PC-3 (cell line): ENCODE measurements around the gene APOO. TPM values are rescaled to one million over a fixed set of nuclear protein-coding genes. Genes with fewer than 3 reads are reported as not detected.

ENCODE experiments used
- ATAC-seq: fragments of 200-7000 bp; cut with Tn5 transposase; 2 replicates; pipeline ENCODE4 v1.9.1; 2020; ENCODE audit warnings: mild to moderate bottlenecking, moderate library complexity
- BruUV-seq: library from RNA; stranded (reverse); fragments of 400-500 nt; replicated peaks from 2 replicates; lab custom pipeline; 2021; lab: Mats Ljungman, UMichigan
- CTCF ChIA-PET: fragments of 300-600 bp; sonication (Branson Sonifier 250); formaldehyde crosslinking; loops from one replicate; lab custom pipeline; 2022; ENCODE audit warnings: antibody characterized with exemption; lab: Charles Lee
- POLR2A ChIA-PET: fragments of 300-600 bp; sonication (Branson Sonifier 250); formaldehyde crosslinking; loops from one replicate; lab custom pipeline; 2022; ENCODE audit warnings: antibody characterized with exemption; ENCODE audit not compliant: unreplicated experiment; lab: Charles Lee
- DNase-seq: peaks from one replicate; pipeline ENCODE4 v3.0.0-alpha.2; 2015
- H2AFZ ChIP-seq: fragments of 300-600 bp; sonication (generic); 2 replicates; pipeline ENCODE4 v1.6.0; 2016; ENCODE audit warnings: antibody characterized with exemption, low read length
- H3F3A ChIP-seq: fragments of 300-600 bp; sonication (generic); one replicate; pipeline ENCODE4 v1.6.0; 2017; ENCODE audit warnings: antibody characterized with exemption, low read length, control low read depth, mild to moderate bottlenecking; ENCODE audit not compliant: unreplicated experiment
- H3K27ac ChIP-seq: fragments of 300-600 bp; sonication (generic); 2 replicates; pipeline ENCODE4 v1.5.1; 2016; ENCODE audit warnings: mild to moderate bottlenecking, low read length
- H3K27me3 ChIP-seq: fragments of 300-600 bp; sonication (generic); 2 replicates; pipeline ENCODE4 v1.6.1; 2016; ENCODE audit warnings: low read length, mixed read lengths
- H3K36me3 ChIP-seq: fragments of 300-600 bp; sonication (generic); 2 replicates; pipeline ENCODE4 v1.6.1; 2016; ENCODE audit warnings: low read depth, mixed run types, low read length, mixed read lengths
- H3K4me1 ChIP-seq: fragments of 300-600 bp; sonication (generic); 2 replicates; pipeline ENCODE4 v1.5.1; 2016; ENCODE audit warnings: low read length; ENCODE audit not compliant: insufficient read depth
- H3K4me2 ChIP-seq: fragments of 300-600 bp; sonication (generic); 2 replicates; pipeline ENCODE4 v1.6.0; 2016; ENCODE audit warnings: low read length
- H3K4me3 ChIP-seq: fragments of 300-600 bp; sonication (generic); 2 replicates; pipeline ENCODE4 v1.5.1; 2016; ENCODE audit warnings: mild to moderate bottlenecking, low read length, mixed read lengths
- H3K79me2 ChIP-seq: fragments of 300-600 bp; sonication (generic); 2 replicates; pipeline ENCODE4 v1.6.1; 2017; ENCODE audit warnings: low read length, mixed read lengths
- H3K9ac ChIP-seq: fragments of 300-600 bp; sonication (generic); 2 replicates; pipeline ENCODE4 v1.6.0; 2016; ENCODE audit warnings: mild to moderate bottlenecking, low read length
- H3K9me2 ChIP-seq: fragments of 300-600 bp; sonication (generic); replicated peaks from 2 replicates; pipeline ENCODE4 v1.6.1; 2016; ENCODE audit warnings: mixed run types, low read length, mixed read lengths
- H3K9me3 ChIP-seq: fragments of 300-600 bp; sonication (generic); 2 replicates; pipeline ENCODE4 v1.6.1; 2016; ENCODE audit warnings: low read length, mixed read lengths
- H4K20me1 ChIP-seq: fragments of 300-600 bp; sonication (generic); 2 replicates; pipeline ENCODE4 v1.6.1; 2016; ENCODE audit warnings: low read length, mixed read lengths
- EZH2 ChIP-seq: fragments of 300-600 bp; sonication (generic); IDR thresholded peaks from one replicate; pipeline ENCODE4 v1.6.1; 2017; ENCODE audit warnings: antibody characterized with exemption, mild to moderate bottlenecking, low read length; ENCODE audit not compliant: unreplicated experiment
- EZH2phosphoT487 ChIP-seq: fragments of 300-600 bp; sonication (generic); IDR thresholded peaks from 2 replicates; pipeline ENCODE4 v1.6.1; 2018; ENCODE audit warnings: mild to moderate bottlenecking, antibody characterized with exemption, low read length, borderline replicate concordance
- intact Hi-C: fragments of 100-400 bp; cut with micrococcal nuclease; formaldehyde crosslinking; loops from 2 replicates; pipeline ENCODE4 v1.9.0; 2023
- total RNA-seq: library from RNA; depleted of rRNA; stranded (reverse); fragments of >200 nt; gene quantifications from 2 replicates; pipeline ENCODE4 v1.2.3, GENCODE V29; 2014
- TF ChIP-seq, protein P1 (sequence below): fragments of 300-600 bp; sonication (generic); conservative IDR thresholded peaks from 2 replicates; pipeline ENCODE4 v1.5.1; 2017; ENCODE audit warnings: antibody characterized with exemption, low read depth, mild to moderate bottlenecking, low read length

APOO gene
- total RNA-seq, 1 experiment from 2014 or later, result 34.0 TPM

DNA sequence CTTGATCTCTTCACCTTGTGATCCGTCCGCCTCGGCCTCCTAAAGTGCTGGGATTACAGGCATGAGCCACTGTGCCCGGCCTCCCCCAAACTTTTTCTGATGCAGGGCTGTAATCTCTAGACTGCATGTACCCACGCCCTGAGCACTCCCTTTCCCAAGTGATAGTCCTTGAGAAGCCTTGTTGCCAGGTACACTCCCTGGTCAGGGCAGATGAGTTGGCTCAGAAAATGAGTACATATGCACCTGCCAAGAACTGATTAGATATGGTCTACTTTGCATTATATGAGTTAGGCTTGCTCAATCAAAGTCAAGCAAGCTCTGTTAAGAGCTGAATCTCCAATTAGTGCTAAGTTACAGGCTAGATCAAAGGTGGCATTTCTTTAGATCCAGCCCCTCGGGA is 20.3 kb downstream of the APOO start:
- POLR2A ChIA-PET, result no interaction called here
- TF ChIP-seq, protein P1, sequence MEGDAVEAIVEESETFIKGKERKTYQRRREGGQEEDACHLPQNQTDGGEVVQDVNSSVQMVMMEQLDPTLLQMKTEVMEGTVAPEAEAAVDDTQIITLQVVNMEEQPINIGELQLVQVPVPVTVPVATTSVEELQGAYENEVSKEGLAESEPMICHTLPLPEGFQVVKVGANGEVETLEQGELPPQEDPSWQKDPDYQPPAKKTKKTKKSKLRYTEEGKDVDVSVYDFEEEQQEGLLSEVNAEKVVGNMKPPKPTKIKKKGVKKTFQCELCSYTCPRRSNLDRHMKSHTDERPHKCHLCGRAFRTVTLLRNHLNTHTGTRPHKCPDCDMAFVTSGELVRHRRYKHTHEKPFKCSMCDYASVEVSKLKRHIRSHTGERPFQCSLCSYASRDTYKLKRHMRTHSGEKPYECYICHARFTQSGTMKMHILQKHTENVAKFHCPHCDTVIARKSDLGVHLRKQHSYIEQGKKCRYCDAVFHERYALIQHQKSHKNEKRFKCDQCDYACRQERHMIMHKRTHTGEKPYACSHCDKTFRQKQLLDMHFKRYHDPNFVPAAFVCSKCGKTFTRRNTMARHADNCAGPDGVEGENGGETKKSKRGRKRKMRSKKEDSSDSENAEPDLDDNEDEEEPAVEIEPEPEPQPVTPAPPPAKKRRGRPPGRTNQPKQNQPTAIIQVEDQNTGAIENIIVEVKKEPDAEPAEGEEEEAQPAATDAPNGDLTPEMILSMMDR, result no peak
- TF ChIP-seq EZH2, result no peak
- TF ChIP-seq EZH2phosphoT487, result no peak
- H3K4me1 ChIP-seq, result peaks cover 48% of the 10 kb centered on the region
- intact Hi-C loops, result no loop called here
- ATAC-seq, result no peak
- H4K20me1 ChIP-seq, result no peaks in the 10 kb centered on the region
- no peak overlapping the region for H3K4me2 ChIP-seq
- H3K9ac ChIP-seq, result no peak overlapping the region
- no peak for DNase-seq
- no peak overlapping the region for H3K4me3 ChIP-seq
- no peaks in the 10 kb centered on the region for H3K27me3 ChIP-seq
- BruUV-seq, result no TSS peak
- no peaks in the 10 kb centered on the region for H3F3A ChIP-seq
- H3K27ac ChIP-seq, result no peak overlapping the region
- H2AFZ ChIP-seq, result no peak overlapping the region
- H3K79me2 ChIP-seq, result peaks cover 7% of the 10 kb centered on the region; the same call in 1 of the 2 replicates
- no peaks in the 10 kb centered on the region for H3K9me3 ChIP-seq
- CTCF ChIA-PET, result no interaction called here
- no peaks in the 10 kb centered on the region for H3K36me3 ChIP-seq
- no peaks in the 10 kb centered on the region for H3K9me2 ChIP-seq

DNA sequence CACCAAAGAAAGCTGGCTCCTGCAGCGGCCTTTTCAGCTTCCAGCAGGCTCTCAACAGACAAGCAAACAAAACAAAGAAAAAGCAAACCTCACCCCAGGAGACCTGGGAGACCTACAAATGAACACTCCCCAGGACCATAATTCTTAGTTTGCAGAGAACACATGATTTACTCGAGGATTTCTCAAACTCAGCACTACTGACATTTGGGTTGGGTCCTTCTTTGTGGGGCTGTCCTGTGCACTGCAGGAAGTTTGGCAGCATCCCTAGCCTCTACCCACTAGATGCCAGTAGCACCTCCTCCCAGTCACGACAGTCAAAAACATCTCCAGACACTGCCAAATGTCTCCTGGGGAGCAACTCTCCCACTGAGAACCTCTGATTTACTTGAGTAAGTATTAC is 21.9 kb downstream of the APOO start:
- Histone ChIP-seq H3F3A (no peaks in the 10 kb centered on the region), H3K4me3 (no peak overlapping the region), H3K27ac (no peak overlapping the region), H3K79me2 (peaks cover 7% of the 10 kb centered on the region; the same call in 1 of the 2 replicates), H3K9ac (no peak overlapping the region), H4K20me1 (no peaks in the 10 kb centered on the region), H3K36me3 (no peaks in the 10 kb centered on the region), H3K9me2 (no peaks in the 10 kb centered on the region), H3K27me3 (no peaks in the 10 kb centered on the region), H3K9me3 (no peaks in the 10 kb centered on the region), H3K4me2 (no peak overlapping the region), H2AFZ (no peak overlapping the region), H3K4me1 (peaks cover 44% of the 10 kb centered on the region)
- ATAC-seq, result no peak
- ChIA-PET POLR2A (no interaction called here), CTCF (no interaction called here)
- intact Hi-C loops, result no loop called here
- DNase-seq, result no peak
- BruUV-seq, result no TSS peak
- TF ChIP-seq EZH2, result no peak
- TF ChIP-seq EZH2phosphoT487, result no peak
- TF ChIP-seq, protein P1, result no peak

DNA sequence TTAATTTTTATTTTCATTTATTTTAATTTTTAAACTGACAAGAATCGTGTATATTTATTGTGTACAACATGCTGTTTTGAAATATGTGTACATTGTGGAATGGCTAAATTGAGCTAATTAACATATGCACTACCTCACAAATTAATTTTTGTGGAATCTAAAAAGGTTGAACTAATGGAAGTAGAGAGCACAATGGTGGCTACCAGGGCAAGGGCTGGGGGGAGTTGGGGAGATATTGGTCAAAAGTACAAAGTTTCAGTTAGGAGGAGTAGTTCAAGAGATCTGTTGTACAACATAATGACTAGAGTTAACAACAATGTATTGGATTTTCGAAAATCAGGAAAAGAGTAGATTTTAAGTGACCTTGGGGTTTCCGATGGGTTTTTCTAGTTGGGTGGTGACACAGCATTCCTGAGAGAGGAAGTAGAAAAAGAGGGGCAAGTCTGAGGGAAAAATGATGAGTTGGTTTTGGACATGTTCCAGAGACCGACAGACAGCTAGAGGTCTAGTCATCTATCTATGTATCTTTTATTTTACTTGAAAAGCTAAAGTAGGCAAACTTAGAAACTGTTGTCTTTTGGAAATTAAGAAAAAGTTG is 23.2 kb downstream of the APOO start:
- Histone ChIP-seq H4K20me1 (no peaks in the 10 kb centered on the region), H3K79me2 (0 out of 2 replicates have a peak, but pooled peaks cover 7% of the 10 kb centered on the region), H3F3A (no peaks in the 10 kb centered on the region), H3K4me3 (peak overlapping the region; percentile 42; the same call in 1 of the 2 replicates), H3K9ac (peak overlapping the region; percentile 74), H3K9me3 (no peaks in the 10 kb centered on the region), H3K4me1 (peaks cover 33% of the 10 kb centered on the region), H3K4me2 (peak overlapping the region; percentile 61), H3K27me3 (no peaks in the 10 kb centered on the region), H2AFZ (no peak overlapping the region), H3K9me2 (no peaks in the 10 kb centered on the region), H3K27ac (peak overlapping the region; percentile 96), H3K36me3 (no peaks in the 10 kb centered on the region)
- ATAC-seq (no peak), DNase-seq (peak; percentile 63)
- no TSS peak for BruUV-seq
- ChIA-PET CTCF (no interaction called here), POLR2A (interaction anchor here (0.6 kb wide), 2 partner anchors 60 to 127 kb away, joined by 3 read pairs; no protein-coding TSS in a partner anchor)
- intact Hi-C loops, result loop anchor here (5.0 kb wide), 1 partner anchor 62 kb away; no protein-coding TSS in a partner anchor
- TF ChIP-seq, protein P1, result no peak
- TF ChIP-seq EZH2phosphoT487 (no peak), EZH2 (no peak)
